ENCODE measurements around the gene PARVB.
A peak's percentile ranks its signal among the peaks of the same experiment; 100 is the strongest.

Gene PARVB, protein sequence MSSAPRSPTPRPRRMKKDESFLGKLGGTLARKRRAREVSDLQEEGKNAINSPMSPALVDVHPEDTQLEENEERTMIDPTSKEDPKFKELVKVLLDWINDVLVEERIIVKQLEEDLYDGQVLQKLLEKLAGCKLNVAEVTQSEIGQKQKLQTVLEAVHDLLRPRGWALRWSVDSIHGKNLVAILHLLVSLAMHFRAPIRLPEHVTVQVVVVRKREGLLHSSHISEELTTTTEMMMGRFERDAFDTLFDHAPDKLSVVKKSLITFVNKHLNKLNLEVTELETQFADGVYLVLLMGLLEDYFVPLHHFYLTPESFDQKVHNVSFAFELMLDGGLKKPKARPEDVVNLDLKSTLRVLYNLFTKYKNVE

GRCh38 chr22:44024288-44024921 is at the start of gene PARVB:
Gene PARVB (plus strand): TSS chr22:44024302. CDS start chr22:44024340, 38 bp downstream.
- DNase-seq: peak; percentile 21

DNA sequence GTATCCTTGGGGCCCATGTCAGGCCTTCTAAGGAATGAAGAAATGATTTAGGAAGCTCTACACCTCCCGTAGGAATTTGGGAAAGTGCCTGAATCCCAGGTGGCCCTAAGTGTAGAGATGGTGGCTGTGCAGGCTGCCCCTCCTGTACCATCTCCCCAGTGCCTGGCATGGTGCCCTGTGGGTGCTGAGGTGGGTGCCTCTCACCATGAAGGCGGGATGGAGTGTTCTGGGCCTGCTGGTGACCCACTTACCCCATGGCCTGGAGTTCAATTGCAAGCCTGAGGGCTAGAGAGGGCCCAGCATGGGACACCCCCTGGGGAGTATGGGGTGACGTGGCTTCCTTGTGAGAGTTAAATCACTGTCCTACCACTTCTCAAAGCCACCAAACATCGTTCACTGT is 49.1 kb upstream of the PARVB start:
- no peak for DNase-seq

DNA sequence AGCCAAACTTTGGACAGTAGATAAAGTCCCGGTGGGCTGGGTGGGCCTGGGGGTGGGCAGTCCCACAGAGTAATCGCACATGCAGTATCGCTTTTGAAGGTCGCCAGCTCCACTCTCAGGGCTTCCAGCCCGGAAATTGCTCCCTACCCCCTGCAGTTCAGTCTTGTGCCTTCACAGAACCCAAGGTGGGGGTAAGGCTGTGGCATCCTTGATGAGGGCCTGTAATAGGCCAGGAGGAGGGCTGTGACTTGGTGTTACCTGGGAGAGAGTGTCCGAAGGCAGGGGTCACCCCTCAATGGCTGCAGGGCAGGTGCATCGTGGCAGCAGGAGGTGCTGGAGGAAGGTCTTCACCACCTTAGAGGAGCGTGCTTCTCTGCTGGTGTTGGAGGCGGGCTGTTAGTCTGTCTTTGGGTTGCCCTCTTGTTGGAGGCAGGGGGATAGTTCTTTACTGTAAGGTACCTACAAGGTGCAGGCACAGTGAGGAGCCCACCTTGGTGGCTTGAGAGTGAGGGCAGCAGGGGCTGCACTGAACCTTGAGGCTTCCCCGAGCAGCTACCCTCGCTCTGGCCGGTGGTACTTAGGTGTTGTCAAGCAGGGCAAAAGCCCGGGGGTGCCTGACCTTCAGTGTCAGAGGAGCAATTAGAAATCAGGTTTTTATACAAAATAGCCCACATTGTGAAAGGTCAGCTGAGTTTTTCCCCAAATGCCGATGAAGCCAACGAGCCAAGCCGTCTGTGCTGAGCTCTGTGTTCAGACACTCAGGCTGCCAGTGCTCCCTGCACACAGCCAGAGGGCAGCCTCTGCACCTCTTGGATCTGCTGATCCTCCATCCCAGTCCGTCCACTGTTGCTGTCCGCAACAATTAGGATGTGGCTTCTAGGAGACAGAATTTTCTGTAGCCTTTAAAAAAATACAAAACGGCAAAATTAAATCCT is 47.0 kb upstream of the PARVB start:
- no peak for DNase-seq

DNA sequence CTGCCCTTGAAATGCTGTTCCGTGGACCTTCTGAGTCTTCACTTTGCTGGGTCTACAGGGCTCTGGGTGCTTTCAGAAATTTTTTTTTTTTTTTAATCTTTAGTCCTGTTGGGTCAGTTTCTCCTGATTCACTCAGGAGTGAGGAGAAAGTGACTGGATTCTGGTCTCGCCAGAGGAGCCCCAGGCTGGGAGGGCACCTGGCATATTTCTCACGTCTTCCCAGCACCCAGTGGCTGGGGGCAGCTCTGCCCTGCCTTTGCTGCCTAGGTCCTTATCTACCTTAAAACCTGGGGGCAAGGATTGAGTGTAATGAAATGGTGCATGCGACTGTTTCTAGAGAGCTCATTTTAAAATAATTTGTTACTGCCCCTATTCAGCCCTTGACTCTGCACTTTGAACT is 45.5 kb upstream of the PARVB start:
- DNase-seq: no peak

DNA sequence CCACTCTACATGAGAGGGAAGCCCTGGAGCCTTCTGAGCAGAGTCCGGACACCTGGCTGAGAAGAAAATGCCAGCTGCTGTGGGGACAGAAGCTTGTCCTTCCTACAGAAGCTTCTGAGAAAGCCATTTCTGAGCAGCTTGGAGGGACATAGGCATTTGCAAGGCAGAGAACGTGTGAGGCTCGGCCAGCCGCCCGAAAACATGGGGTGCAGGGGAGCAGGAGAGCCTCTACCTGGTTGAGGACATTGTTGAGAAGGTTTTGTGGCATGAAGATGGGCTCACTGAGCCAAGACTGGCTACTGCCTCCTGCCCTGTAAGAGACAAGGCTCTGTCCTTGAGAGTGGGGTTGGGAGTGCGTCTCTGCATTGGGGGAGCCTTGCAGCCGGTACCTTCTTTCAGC is 43.5 kb upstream of the PARVB start:
- no peak for DNase-seq

GRCh38 chr22:43980996-43981395 is 43.1 kb upstream of the PARVB start:
- DNase-seq: no peak

GRCh38 chr22:43983808-43984207 is 40.3 kb upstream of the PARVB start:
- no peak for DNase-seq

DNA sequence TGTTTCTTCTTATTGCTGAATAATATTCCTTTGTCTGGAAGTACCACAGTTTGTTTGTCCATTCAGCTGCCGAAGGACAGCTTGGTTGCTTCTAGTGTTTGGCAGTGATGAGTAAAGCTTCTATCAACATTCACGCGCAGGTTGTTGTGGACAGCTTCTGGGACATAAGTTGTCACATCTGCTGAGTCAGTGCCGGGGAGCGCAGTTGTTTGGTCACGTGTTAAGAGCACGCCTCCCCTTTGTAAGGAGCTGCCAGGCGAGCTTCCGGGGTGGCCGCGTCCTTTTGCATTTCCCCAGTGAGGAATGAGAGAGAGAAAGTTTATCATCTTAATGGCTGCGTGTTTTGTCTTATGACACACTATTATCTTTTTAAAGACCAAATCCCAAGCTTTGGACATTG is 38.6 kb upstream of the PARVB start:
- DNase-seq: no peak

GRCh38 chr22:43988116-43988820 is 35.8 kb upstream of the PARVB start:
- no peak for DNase-seq

GRCh38 chr22:43988960-43989359 is 35.1 kb upstream of the PARVB start:
- DNase-seq: no peak

GRCh38 chr22:43990044-43990443 is 34.1 kb upstream of the PARVB start:
- DNase-seq: no peak

- no peak for DNase-seq
Measured at GRCh38 chr22:43991316-43992020, 32.6 kb upstream of the PARVB start.

DNA sequence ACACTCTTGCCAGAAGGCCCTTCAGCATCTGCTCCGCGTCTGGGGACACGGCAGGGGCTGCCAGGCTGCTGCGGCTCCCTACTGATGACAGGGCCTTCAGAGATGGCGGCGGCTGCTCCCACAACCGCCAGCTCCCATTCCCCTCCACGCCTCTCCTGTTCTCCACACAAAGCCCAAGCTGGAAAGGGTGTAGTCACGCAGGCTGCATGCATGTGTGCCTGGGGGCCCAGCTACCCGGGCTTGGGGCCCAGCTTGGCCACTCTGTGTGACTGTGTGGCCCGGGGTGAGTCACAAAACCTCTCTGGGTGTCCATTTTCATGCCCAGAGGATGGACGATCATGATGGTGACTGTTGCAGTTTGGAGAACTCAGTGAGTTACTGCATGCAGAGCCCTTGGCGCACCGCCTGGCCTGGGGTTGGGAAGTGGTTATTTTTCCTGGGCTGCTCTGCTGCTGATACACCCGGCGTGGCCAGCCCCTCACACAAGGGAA is 31.7 kb upstream of the PARVB start:
- no peak for DNase-seq

- DNase-seq: peak; percentile 44
Measured at GRCh38 chr22:43993072-43993760, 30.9 kb upstream of the PARVB start.

GRCh38 chr22:43994006-43994405 is 30.1 kb upstream of the PARVB start:
- peak; percentile 6 for DNase-seq

DNA sequence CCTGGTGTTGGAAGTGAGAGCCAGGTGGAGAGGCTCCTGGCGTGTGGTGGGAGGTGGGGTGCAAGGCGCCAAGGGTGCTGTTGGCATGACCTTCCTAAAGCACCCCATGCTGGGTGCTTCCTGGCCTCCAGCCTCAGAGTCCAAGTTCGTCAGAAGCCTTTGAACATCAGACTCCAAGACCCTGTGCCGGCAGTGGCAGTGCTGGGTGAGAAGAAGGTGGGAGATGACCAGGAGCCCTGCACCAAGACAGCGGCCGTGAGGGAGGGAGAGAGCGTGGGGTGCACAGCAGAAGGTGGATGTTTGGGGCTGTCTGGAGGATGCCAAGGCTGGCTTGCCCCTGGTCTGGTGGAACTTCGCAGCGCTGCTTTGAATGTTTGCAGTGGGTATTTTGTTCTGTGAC is 29.7 kb upstream of the PARVB start:
- no peak for DNase-seq

DNA sequence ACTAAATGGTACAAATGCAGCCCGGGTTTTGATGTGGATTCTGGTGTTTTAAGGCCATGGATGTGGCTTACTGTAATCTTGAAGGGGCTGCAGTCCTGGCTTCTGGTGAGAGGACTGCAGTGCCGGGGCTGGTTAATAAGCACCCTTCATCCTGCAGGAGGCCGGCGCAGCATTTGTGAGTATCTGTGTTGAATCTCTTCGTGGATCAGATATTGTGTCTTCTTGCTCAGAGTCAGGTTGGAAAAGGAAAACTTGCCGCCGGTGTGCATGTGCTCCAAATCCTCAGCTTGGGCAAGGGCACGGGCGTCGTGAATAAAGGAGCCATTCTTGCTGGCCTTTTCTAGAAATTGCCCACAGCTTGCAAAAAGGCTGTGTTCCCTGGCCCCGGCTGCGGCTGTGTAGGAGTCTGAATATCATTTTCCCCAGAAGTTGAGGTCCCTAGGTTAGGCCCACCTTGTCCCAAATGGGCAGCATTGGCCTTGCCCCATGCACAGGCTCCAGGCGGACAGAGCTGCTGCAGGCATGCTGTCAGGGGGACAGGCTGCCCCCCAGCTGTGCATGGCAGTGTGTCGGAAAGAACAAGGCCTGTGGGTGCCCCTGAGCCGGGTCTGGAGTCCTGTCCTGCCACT is 28.9 kb upstream of the PARVB start:
- DNase-seq: no peak

GRCh38 chr22:43995798-43996169 is 28.3 kb upstream of the PARVB start:
- DNase-seq: no peak

GRCh38 chr22:43996170-43996980 is 27.7 kb upstream of the PARVB start:
- no peak for DNase-seq

DNA sequence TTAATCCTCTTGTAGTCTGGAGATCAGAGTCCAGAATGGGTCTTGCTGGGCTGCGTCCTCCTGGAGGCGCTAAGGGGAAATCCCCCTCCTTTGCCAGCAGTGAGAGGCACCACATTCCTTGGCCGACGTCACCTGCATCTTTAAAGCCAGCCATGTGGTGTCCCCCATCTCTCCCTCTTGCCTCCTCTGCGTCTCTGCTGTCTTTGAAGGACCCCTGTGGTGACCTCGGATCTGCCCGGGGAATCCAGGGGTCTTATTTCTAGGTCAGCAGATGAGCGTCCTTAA is 27.2 kb upstream of the PARVB start:
- no peak for DNase-seq

Measured in NCI-H146 (cell line).